Uterus (tissue), 2 donors: ENCODE data around the gene LRCOL1.

ENCODE experiments used
- POLR2A ChIP-seq, 2 donors: fragments of 450-650 bp; IDR thresholded peaks; one replicate each; pipeline ENCODE4 v1.6.1; 2016; ENCODE audit warnings: antibody characterized with exemption in 2 of 2, mild to moderate bottlenecking in 1 of 2, moderate library complexity in 1 of 2
- TF ChIP-seq, protein P1 (sequence below), 4 experiments: fragments of 200-600 bp in 2 of 4; fragments of 450-650 bp in 2 of 4; sonication (generic) in 2 of 4; IDR thresholded peaks; one replicate each; pipeline ENCODE4 v1.5.1; 2016 to 2019; ENCODE audit warnings: antibody characterized with exemption in 4 of 4, mild to moderate bottlenecking in 2 of 4, moderate library complexity in 1 of 4

DNA sequence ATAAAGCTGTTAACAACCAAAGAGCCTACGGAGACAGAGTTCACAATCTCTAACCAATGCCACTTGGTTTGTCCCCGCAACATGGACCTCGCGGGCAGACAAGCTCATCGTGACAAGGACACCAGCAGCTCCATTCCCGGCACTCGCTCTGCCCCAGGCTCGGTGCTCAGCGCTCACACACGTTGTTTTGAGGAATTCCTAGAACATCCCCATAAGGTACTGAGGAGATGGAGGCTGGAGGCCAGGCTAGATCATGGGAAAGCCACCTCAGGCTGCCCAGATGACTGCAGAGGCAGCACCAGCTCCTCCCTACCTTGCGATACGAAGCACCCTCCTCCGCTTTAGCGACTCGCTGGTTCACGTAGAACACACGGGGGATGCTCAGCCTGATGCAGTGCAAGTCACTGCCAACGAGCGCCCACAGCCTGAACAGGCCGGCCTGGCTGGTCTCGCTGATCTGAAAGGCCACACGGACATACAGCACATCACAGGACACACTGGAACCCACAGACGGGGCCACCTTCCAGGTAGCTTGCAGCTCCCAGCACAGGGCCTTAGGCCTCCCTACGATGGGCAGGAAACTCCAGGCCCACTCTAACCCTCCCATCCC is 38.3 kb upstream of the LRCOL1 start:
- TF ChIP-seq, protein P1, sequence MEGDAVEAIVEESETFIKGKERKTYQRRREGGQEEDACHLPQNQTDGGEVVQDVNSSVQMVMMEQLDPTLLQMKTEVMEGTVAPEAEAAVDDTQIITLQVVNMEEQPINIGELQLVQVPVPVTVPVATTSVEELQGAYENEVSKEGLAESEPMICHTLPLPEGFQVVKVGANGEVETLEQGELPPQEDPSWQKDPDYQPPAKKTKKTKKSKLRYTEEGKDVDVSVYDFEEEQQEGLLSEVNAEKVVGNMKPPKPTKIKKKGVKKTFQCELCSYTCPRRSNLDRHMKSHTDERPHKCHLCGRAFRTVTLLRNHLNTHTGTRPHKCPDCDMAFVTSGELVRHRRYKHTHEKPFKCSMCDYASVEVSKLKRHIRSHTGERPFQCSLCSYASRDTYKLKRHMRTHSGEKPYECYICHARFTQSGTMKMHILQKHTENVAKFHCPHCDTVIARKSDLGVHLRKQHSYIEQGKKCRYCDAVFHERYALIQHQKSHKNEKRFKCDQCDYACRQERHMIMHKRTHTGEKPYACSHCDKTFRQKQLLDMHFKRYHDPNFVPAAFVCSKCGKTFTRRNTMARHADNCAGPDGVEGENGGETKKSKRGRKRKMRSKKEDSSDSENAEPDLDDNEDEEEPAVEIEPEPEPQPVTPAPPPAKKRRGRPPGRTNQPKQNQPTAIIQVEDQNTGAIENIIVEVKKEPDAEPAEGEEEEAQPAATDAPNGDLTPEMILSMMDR (IDR thresholded peaks at IDR 0.05): no peak
- no peak for TF ChIP-seq POLR2A (IDR thresholded peaks at IDR 0.05)
